PC-3 (cell line): Measurements from ENCODE around the gene ASPSCR1.

Source experiments
- EZH2 ChIP-seq: fragments of 300-600 bp; sonication (generic); IDR thresholded peaks from one replicate; pipeline ENCODE4 v1.6.1; 2017; ENCODE audit warnings: antibody characterized with exemption, mild to moderate bottlenecking, low read length; ENCODE audit not compliant: unreplicated experiment
- TF ChIP-seq, protein P1 (sequence below): fragments of 300-600 bp; sonication (generic); conservative IDR thresholded peaks from 2 replicates; pipeline ENCODE4 v1.5.1; 2017; ENCODE audit warnings: antibody characterized with exemption, low read depth, mild to moderate bottlenecking, low read length

DNA sequence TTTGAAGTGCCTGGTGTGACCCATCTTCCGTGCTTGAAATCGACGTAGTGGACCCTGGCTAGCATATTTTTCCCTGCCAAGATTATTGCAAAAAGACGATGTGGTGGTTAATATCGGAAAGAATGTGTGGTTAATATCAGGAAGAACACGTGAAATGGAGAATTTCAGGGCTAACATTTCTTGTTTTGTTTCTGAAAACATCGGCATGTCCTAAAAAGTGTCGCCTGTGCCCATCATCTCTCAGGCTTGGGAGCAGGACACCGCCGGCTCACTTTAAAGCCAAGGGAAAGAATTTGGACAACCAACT lies 60.4 kb downstream of the ASPSCR1 start:
- TF ChIP-seq, protein P1, sequence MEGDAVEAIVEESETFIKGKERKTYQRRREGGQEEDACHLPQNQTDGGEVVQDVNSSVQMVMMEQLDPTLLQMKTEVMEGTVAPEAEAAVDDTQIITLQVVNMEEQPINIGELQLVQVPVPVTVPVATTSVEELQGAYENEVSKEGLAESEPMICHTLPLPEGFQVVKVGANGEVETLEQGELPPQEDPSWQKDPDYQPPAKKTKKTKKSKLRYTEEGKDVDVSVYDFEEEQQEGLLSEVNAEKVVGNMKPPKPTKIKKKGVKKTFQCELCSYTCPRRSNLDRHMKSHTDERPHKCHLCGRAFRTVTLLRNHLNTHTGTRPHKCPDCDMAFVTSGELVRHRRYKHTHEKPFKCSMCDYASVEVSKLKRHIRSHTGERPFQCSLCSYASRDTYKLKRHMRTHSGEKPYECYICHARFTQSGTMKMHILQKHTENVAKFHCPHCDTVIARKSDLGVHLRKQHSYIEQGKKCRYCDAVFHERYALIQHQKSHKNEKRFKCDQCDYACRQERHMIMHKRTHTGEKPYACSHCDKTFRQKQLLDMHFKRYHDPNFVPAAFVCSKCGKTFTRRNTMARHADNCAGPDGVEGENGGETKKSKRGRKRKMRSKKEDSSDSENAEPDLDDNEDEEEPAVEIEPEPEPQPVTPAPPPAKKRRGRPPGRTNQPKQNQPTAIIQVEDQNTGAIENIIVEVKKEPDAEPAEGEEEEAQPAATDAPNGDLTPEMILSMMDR, result no peak
- TF ChIP-seq EZH2, result no peak
